ENCODE measurements around the gene WNT6. TPM values are rescaled to one million over a fixed set of nuclear protein-coding genes. Genes with fewer than 3 reads are reported as not detected.

WNT6 gene
- total RNA-seq, 1 experiment from 2014 or later = not detected

DNA sequence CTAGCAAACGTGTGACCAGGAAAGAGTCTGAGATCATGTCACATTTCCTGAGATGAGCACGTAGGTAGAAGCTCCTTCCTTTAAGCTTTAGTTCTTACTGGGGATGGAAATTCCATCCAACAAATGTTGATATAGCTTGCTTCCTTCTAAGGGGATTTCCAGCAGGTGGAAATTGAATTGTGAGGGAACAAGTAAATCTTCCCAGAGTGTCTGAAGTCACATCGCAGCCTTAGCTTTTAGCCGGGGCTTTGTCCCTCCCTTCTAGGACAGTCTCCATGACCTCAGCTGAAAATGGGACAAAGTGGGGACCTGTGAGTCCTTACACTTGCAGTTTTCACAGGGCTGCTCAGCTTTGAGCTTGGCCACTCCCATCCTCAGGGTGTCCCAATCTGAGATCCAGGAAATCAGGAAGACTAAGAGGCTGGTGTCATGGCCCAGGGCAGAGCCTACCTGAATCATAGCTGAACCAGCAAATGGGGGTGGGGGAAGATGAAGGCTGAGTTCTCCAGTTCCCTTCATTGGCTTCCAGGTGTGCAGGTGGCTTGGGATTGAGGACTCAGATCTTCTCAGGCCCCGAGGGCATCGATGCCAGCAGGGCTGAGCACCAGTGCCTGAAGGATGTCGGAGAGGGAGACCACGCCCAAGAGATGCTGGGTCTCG lies 36.3 kb upstream of the WNT6 start:
- H3K4me3 ChIP-seq (ENCODE audit: insufficient read depth, low read depth, low read length) = no peak overlapping the region
- H3K27me3 ChIP-seq (ENCODE audit: control insufficient read depth, insufficient read depth, low read length) = no peaks in the 10 kb centered on the region; the same call in 1 of the 2 replicates
- H3K36me3 ChIP-seq (replicated peaks; ENCODE audit: control insufficient read depth, insufficient read depth, low read length) = no peaks in the 10 kb centered on the region
- no peak for DNase-seq

DNA sequence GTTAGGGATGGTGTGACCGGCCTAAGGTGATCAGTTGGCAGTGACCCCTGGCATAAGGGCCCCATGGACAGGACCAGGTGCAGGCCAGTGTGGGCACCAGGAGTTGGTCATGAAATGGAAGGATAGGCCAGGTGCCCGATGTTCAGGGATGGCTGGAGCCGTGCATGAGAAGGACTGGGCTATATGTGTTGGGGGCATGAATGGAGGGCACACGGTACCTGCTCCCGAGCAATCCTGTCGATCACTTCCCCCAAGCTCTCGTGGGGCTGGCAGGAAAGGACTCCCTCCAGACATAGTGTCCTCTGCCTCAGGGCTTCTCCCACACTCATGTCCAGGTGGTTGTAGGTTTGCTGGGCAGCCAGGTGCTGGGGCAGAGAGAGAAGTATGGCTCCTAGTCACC lies 35.6 kb upstream of the WNT6 start:
- Histone ChIP-seq H3K4me3 (ENCODE audit: insufficient read depth, low read depth, low read length) (no peak overlapping the region), H3K36me3 (replicated peaks; ENCODE audit: control insufficient read depth, insufficient read depth, low read length) (no peaks in the 10 kb centered on the region), H3K27me3 (ENCODE audit: control insufficient read depth, insufficient read depth, low read length) (no peaks in the 10 kb centered on the region; the same call in 1 of the 2 replicates)
- DNase-seq = no peak

DNA sequence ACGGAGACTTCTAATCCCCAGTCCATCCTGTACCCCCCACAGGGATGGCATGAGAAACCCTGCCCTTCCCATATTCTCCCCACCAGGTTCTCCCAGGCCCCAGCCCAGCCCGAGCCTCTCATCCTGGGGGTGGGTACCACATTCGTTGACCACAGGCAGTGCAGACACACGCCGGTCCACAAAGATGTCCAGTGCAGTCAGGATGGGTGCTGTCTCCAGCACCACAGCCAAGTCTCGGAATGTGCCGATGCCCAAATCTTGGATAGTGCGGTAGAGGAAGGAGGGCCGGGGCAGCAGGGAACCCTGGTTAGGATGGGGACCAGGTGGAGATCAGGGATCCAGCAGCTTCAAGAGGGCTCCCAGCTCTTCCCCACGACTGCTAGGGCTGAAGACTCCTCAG lies 32.8 kb upstream of the WNT6 start:
- H3K4me3 ChIP-seq (ENCODE audit: insufficient read depth, low read depth, low read length) = no peak overlapping the region
- no peaks in the 10 kb centered on the region for H3K36me3 ChIP-seq (replicated peaks; ENCODE audit: control insufficient read depth, insufficient read depth, low read length)
- DNase-seq = no peak
- H3K27me3 ChIP-seq (ENCODE audit: control insufficient read depth, insufficient read depth, low read length) = no peaks in the 10 kb centered on the region; the same call in 1 of the 2 replicates

DNA sequence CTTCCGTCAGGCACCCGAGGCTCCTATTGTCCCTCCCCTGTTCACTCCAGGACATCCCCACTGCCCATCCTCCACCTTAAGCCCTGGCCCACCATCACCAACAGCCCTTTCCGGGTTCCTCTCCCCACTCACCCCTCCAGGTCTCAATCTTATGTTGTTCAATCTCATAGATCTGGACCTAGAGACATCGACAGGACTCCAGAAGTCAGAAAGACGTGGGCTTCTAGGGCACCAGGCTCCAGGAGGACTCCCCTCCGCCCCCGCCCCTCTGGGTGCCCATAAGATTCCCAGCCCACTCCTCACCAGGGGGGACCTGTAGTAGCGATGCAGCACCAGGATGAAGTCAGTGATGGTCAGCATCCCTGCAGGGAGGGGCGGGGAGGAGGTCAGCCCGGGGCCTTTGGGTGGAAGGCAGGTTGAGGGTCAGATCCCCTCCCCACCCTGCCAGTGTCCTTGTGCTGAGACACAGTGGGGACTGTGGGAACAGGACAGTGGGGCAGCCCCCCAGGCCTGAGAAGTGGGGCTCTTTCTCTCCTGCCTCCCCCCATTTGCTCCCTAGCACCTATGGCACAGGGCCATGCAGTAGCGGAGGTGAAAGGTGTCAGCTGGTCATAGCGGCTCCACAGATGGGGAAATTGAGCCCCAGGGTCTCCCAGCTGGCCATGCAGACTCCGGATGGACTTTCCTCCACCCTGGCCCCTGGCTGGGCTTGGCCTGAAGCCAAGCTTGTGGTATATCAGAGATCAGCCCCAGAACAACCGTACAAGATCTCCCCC lies 31.7 kb upstream of the WNT6 start:
- DNase-seq = no peak
- no peak overlapping the region for H3K4me3 ChIP-seq (ENCODE audit: insufficient read depth, low read depth, low read length)

DNA sequence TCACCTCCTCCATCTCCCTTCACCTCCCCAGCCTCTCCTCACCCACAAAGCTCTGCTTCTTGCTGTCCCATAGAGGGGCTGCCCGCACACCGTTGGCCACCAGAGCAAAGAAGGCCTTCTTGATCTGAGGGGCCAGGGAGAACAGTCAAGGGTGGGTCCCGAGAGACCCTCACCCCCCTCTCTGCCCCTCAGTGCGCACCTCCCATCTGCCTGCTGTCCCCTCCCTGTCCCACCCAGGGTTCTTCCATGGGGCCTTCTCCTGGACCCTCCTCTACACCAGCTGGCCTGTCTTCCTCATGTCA lies 31.2 kb upstream of the WNT6 start:
- H3K4me3 ChIP-seq (ENCODE audit: insufficient read depth, low read depth, low read length) = no peak overlapping the region
- no peaks in the 10 kb centered on the region; the same call in 1 of the 2 replicates for H3K27me3 ChIP-seq (ENCODE audit: control insufficient read depth, insufficient read depth, low read length)
- no peaks in the 10 kb centered on the region for H3K36me3 ChIP-seq (replicated peaks; ENCODE audit: control insufficient read depth, insufficient read depth, low read length)
- DNase-seq = no peak

More for the DNA sequence above, 31.7 kb upstream of the WNT6 start:
- H3K36me3 ChIP-seq (replicated peaks; ENCODE audit: control insufficient read depth, insufficient read depth, low read length) = no peaks in the 10 kb centered on the region
- no peaks in the 10 kb centered on the region; the same call in 1 of the 2 replicates for H3K27me3 ChIP-seq (ENCODE audit: control insufficient read depth, insufficient read depth, low read length)

DNA sequence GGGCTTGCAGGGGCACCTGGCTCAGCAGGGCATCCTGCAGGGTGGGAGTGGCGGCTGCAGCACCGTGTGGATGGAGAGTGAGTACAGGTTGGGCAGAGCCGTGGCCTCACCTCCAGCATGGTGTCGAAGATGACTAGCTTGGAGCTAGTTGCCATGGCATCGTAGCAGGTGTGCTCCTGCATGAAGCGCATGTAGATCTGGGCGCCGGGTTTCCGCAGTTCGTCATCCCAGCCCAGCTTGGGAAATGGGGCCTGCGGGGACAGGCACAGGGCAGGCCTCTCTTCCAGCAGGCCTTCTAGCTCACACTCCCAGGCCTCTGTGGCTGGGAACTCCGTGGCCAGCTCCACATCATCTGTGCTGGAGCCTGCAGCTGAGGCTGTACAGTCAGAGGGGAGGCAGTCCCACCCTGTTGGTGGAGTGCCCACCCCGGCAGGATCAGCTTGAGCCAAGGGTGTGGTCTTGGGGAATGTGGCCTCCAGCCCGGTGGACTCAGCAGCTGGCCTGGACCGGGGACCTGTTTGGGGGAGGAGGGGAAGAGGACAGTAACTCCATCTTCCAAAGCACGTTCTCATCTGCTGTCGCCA lies 29.6 kb upstream of the WNT6 start:
- no peak for DNase-seq
- Histone ChIP-seq H3K27me3 (ENCODE audit: control insufficient read depth, insufficient read depth, low read length) (no peaks in the 10 kb centered on the region), H3K4me3 (ENCODE audit: insufficient read depth, low read depth, low read length) (no peak overlapping the region), H3K36me3 (replicated peaks; ENCODE audit: control insufficient read depth, insufficient read depth, low read length) (no peaks in the 10 kb centered on the region)

DNA sequence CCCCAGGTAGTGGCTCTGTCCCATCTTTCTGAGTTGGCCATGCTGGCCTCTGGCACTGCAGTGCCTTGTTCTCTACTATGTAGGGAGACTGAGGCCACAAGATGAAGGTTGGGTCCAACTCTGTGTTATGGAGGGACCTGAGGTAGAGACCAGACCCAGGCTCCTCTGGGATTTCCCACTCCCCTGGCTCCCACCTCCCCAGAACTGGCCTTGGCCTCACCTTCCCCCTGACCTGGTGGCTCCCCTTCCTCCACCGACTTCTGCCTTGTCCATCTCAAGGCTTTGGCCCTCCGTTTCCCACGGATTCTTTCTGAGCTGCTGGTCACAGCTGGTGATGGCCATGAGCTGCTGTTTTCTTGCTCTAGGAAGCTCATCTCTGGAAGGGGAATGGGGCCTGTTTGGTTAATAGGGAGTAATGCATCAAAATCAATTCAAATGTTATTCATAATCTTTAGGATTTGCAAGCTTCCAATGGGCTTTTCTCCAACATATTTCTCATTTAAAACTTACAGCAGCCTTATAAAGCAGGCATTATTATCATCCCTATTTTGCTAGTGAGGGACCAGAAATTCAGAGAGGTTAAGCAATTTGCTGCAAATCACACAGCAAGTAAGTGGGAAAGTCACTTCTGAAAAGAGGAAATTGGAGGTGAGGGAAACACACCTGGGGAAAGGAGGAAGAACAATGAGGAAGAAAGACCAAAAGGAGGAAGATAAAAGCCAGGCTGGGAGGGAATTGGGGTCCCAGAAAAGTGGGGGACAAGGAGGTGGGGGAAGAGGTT lies 28.9 kb upstream of the WNT6 start:
- no peak overlapping the region for H3K4me3 ChIP-seq (ENCODE audit: insufficient read depth, low read depth, low read length)
- H3K27me3 ChIP-seq (ENCODE audit: control insufficient read depth, insufficient read depth, low read length) = no peaks in the 10 kb centered on the region
- no peak for DNase-seq
- no peaks in the 10 kb centered on the region for H3K36me3 ChIP-seq (replicated peaks; ENCODE audit: control insufficient read depth, insufficient read depth, low read length)

DNA sequence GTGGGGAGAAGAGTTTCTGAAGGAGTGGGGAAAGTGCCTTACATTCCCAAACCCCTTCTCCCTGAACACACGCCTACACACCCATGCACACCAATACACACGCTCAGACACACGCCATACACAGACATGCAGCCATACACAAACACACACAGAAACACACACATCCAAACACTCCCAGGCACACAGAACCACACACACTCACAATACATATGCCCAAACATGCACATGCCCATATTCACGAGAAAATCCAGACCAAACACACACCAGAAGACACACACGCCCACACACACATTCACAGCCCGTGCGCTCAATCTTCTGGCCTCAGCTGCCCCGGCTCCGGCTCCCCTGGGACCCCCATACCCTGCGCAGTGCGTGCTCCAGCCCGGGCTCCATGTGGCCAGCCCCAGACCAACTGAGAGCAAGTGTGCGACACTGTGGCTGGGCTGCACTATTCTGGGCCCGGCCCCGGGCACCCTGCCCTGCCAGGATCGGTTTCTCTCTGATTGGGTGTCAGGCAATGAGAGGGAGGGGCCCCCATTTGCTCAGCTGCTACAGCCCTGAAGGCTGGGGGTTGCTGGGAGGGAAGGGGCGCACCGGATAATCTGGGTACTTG lies 28.1 kb upstream of the WNT6 start, which contains the start of gene PRKAG3:
TSS of gene PRKAG3 (minus strand) at position 426 of the 613 bp plus-strand sequence.
- Histone ChIP-seq H3K36me3 (replicated peaks; ENCODE audit: control insufficient read depth, insufficient read depth, low read length) (no peaks in the 10 kb centered on the region), H3K4me3 (ENCODE audit: insufficient read depth, low read depth, low read length) (no peak within 1 kb of the TSS), H3K27me3 (ENCODE audit: control insufficient read depth, insufficient read depth, low read length) (no peaks in the 10 kb centered on the region)
- no peak for DNase-seq

DNA sequence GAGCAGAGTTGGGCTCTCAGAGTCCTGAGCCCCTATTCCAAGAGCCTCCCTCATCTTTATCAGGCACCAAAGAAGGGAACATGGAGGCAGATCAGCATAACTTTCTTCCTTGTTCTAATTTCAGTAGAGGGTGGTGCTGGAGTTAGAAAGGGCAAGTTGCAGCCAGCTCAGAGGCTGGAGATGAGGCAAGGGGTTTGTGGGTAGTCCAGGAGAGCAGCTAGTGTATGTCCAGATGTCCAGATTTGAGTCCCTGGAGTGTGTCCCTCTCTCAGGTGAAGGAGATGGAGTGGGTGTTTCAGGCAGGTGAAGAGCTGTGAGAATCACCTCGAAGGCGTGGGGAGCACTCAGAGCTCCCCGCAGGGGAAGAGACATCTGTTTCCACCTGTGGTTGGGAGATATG lies 27.5 kb upstream of the WNT6 start:
- DNase-seq = no peak

DNA sequence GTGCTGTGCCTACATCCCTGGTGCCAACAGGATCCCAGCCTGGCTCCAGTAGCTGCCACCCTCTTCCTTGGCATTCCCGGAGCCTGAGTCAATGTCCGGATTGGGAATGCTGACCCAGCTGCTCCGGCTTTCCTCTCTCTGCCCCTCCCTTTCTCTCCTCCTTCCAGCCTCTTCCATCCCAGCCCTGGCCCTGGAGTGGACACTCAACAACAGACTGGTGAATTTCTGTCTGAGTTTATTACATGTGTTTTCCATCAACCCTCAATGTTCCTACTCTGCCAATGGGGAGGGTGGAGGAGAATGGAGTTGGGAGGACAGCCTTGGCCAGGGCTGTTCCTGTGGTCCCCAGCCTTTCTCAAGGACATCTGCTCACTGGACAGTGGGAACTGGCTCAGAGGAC lies 27.1 kb upstream of the WNT6 start:
- no peak for DNase-seq
- Histone ChIP-seq H3K27me3 (ENCODE audit: control insufficient read depth, insufficient read depth, low read length) (no peaks in the 10 kb centered on the region), H3K4me3 (ENCODE audit: insufficient read depth, low read depth, low read length) (no peak overlapping the region), H3K36me3 (replicated peaks; ENCODE audit: control insufficient read depth, insufficient read depth, low read length) (no peaks in the 10 kb centered on the region)

More for the DNA sequence above, 27.5 kb upstream of the WNT6 start:
- Histone ChIP-seq H3K4me3 (ENCODE audit: insufficient read depth, low read depth, low read length) (no peak overlapping the region), H3K27me3 (ENCODE audit: control insufficient read depth, insufficient read depth, low read length) (no peaks in the 10 kb centered on the region), H3K36me3 (replicated peaks; ENCODE audit: control insufficient read depth, insufficient read depth, low read length) (no peaks in the 10 kb centered on the region)

DNA sequence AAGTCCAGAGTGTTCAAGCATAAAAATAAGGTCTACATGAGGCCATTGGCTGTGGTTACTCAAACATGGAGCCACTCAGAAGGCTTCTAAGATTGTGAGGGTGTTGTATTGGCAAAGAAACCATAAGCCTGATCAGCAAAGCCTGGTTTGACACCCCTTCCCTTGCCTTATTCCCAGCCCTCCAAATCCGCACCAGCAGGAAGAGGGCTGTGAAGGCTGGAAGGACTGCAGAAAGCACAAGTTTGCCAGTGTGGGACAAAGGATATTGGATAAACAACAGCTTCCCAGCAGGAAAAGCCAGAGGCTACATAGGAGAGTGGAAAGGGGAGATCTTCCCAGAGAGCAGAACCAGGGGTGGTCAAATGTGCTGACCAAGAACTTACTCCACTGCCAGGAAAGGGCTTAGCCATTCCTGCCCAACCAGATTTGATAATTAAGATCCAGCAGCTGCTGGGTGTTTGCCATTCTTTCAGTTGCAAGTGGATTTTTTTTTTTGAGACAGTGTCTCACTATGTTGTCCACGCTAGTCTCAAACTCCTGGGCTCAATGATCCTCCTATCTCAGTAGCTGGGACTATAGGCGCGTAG lies 26.5 kb upstream of the WNT6 start:
- no peak for DNase-seq
- Histone ChIP-seq H3K36me3 (replicated peaks; ENCODE audit: control insufficient read depth, insufficient read depth, low read length) (no peaks in the 10 kb centered on the region), H3K4me3 (ENCODE audit: insufficient read depth, low read depth, low read length) (no peak overlapping the region), H3K27me3 (ENCODE audit: control insufficient read depth, insufficient read depth, low read length) (no peaks in the 10 kb centered on the region)

DNA sequence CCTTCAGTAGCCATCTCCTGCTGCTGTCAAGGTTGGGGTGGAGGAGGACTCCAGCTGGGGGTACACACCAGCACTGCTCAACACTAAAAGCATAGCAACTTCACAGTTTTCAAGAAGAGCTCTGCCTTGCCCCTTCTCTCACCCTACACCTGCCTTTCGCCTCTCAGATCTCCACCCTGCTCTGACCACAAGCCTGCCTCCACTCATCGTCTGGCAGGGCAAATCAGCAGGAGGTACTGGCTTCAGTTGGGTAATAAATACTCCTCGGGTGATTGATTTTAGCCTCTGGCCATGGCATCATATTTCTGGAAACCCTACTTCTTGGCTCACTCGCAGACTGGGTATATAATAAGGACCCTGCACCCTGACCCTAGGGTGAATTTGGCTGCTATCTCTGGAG lies 24.9 kb upstream of the WNT6 start:
- Histone ChIP-seq H3K36me3 (replicated peaks; ENCODE audit: control insufficient read depth, insufficient read depth, low read length) (no peaks in the 10 kb centered on the region), H3K27me3 (ENCODE audit: control insufficient read depth, insufficient read depth, low read length) (no peaks in the 10 kb centered on the region), H3K4me3 (ENCODE audit: insufficient read depth, low read depth, low read length) (no peak overlapping the region)
- no peak for DNase-seq

DNA sequence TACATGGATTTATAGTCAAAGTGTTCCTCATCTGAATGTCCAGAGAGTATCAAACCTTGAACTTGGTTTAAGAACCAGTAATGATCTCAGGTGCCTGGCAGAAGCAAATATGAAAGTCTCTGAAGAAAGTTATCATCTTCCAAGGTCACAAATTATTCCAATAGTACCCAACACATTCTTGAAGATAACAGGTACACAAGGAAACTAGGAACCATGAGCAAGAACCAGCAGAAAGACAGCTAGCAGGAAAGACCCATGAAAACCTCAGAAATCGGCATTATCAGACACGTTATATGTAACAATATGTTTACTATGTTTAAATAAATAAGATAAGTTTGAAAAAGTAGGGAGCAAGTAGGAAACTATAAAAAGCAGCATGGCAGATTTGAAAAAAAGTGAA lies 22.1 kb upstream of the WNT6 start:
- no peaks in the 10 kb centered on the region for H3K27me3 ChIP-seq (ENCODE audit: control insufficient read depth, insufficient read depth, low read length)
- no peak overlapping the region for H3K4me3 ChIP-seq (ENCODE audit: insufficient read depth, low read depth, low read length)
- no peak for DNase-seq
- no peaks in the 10 kb centered on the region for H3K36me3 ChIP-seq (replicated peaks; ENCODE audit: control insufficient read depth, insufficient read depth, low read length)

DNA sequence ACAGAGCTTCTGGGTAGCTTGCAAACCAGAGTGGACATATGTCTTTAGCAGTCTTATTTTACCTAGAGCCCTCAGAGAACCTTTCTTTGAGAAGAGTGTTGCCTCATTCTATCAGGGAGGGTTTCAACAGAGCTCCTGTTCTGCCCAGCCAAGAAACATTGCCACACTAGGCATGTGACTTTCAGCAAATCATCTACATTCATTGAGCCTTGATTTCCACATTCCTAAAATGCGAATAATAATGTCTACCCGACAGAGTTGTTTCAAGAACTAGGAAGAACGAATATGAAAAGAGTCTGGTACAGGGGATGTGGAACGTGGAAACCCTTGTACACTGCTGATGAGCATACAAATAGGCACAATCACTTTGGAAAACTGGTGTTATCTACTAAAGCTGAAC lies 20.2 kb upstream of the WNT6 start:
- no peak for DNase-seq
- H3K27me3 ChIP-seq (ENCODE audit: control insufficient read depth, insufficient read depth, low read length) = no peaks in the 10 kb centered on the region
- H3K4me3 ChIP-seq (ENCODE audit: insufficient read depth, low read depth, low read length) = no peak overlapping the region
- H3K36me3 ChIP-seq (replicated peaks; ENCODE audit: control insufficient read depth, insufficient read depth, low read length) = no peaks in the 10 kb centered on the region

All from H7 (cell line).